Measurements from ENCODE around the gene TMEM131. TPM values are rescaled to one million over a fixed set of nuclear protein-coding genes. Genes with fewer than 3 reads are reported as not detected.

The TMEM131 gene
- total RNA-seq, 1 experiment from 2014 or later: 9.7 TPM

DNA sequence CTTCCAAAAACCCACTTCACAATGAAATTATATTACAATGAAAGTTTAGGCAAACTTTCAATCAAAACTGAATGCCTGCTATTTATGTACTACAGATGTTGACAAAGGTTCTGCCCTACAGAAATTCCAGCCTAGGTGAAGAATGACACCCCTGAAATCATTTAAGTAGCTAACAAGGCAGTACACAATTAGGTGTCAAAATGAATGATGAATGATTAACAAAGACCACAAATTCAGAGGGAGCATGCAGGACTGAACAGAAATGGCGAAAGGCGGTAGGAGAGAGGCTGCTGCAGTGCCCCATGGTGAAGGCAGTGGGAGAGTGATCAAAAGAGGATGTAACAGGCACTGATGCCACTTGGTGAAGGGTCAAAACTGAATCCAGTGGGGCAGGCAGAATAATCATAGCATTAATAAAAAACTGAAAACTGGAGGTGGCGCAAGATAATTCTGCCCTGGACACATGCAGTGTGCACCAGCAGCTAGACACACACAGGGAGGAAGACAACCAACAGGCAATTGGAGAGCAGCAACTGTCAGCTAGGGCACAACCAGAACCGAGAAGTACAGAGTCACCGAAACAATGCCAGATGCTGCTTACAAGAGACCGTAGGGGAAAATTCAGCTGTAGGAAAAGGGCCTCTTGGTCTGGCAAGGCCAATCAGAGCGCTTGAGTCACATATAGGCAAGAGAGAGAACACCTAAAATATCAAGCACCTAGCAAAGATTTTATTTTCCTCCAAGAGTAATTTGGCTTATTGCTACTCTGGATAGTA, 4.5 kb downstream of the TMEM131 start:
- DNase-seq (ENCODE audit: low spot score): no peak

DNA sequence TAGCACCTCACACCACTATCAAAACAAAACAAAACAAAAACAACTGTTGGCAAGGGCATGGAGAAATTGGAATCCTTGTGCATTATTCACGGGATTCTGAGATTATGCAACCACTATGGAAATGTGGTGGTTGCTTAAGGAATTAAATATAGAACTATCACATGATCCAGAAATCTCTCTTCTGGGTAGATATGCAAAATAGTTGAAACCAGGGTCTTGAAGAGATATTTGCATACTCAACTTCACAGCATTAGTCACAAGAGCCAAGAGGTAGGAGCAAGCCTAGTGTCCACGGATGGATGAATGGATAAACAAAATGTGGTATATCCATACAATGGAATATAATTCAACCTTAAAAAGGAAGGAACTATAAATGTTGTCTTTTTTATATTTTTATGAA, 7.0 kb downstream of the TMEM131 start:
- no peak for DNase-seq (ENCODE audit: low spot score)

DNA sequence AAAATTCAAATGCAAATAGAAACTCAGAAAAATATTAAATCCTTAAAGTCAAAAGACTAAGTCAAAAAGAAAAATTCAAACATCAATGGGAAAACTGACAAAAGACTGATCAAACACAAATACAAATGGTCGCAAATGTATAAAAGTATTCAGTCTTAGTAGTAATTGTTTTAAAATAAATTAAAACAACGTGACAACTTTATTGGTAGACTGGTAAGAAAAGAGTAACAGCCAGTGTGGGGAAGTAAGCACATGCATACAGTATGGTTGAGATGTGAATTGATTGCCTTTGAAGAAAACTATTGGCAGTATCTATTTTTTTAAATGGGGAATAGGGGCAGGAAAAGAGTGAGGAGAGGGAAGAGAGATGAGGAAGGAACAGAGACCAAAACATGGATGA, 9.8 kb downstream of the TMEM131 start:
- DNase-seq (ENCODE audit: low spot score): no peak

DNA sequence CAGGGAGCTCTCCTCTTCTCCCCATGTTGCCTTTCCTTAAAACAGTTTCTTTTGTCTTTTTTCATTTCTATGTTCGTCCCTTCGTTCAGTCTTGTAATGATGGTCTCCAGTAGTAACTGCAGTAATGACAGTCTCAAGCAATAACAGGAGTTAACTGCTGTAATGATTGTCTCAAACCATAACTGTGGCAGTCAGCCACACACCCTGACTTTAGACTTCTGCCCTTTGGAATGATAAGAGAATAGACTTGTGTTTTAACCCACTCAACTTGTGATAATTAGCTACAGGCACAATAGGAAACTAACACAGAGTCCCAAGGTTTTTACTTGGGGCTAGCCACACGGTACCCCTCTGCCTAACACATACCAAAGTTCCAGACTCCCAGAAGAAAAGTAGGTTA, 12.1 kb downstream of the TMEM131 start:
- DNase-seq (ENCODE audit: low spot score): no peak

DNA sequence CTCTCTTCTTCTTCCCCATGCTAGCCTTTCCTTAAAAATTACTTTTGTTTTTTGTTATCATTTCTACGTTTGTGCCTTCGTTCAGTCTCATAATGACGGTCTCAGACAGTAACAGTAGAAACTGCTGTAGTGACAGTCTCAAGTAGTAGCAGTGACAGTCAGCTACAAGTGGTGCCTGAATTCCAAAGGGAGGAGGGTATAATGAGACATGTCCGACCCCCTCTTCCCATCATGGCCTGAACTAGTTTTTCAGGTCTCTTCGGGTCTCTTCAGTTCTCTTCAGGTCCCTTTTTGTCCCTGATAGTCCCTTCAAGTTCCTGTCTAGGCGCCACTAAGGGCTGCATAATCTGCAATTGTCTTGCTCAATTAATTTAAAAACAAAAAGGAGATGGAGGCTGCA, 12.6 kb downstream of the TMEM131 start:
- no peak for DNase-seq (ENCODE audit: low spot score)

DNA sequence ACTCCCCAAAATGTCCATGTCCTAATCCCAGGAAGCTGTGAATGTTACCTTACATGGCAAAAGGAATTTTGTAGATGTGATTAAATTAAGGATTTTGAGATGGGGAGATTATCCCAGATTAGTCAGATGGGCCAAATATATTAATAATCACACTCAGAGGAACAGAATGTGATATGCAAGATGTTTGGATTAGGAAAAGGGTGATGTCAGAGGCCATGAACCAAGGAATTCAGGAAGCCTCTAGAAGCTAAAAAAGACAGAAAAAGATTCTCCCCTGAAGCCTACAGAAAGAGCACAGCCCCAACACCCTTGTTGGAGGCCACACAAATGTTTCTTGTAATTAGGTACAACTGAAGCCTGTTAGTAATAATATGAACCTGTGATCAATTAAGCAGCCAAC, 13.1 kb downstream of the TMEM131 start:
- no peak for DNase-seq (ENCODE audit: low spot score)

DNA sequence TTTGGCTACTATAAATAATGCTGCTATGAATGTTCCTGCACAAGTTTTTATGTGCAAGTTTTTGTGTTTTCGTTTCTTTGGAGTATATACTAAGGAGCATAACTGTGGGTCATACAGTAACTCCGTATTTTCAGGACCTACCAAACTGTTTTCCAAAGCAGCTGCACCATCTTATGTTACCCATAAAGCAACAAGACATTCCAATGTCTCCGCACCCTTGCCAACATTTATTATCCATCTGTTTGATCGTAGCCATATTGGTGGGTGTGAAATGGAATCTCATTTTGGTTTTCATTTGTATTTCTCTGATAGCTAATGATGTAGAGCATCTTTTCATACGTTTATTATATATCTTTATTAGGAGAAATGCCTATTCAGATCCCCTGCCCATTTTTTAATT, 13.8 kb downstream of the TMEM131 start:
- DNase-seq (ENCODE audit: low spot score): no peak

DNA sequence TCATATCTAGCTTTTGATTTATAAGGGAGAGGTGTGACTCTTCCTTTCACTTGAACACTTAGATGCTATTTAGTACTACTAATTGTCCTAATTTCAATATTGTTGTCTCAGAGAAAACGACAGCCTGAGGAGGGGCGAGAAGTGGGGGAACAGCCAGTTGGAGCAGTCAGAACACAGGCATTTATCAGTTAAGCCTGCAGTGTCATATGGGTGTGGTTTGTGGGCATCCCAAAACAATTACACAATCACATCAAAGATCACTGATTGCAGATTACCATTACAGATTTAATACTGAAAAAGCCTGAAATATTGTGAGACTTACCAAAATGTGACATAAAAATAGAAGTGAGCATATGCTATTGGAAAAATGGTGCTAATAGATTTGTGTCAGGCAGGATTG, 15.8 kb downstream of the TMEM131 start:
- DNase-seq (ENCODE audit: low spot score): no peak

DNA sequence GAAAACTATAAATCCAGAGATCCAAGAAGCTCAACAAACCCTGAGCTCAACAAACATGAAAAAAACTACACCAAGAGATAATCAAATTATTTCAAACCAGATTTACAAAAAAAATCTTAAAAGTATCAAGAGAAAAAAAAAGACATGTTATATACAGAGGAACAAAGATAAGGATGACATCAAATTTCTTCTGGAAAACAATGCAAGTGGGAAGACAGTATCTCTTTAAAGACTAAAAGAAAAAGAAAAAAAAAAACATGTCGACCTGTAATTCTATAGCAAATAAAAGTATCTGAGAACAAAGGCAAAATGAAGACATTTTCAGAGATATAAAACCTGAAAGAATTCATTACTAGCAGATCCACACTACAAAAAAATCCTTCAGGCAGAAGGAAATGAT, 21.3 kb downstream of the TMEM131 start:
- no peak for DNase-seq (ENCODE audit: low spot score)

DNA sequence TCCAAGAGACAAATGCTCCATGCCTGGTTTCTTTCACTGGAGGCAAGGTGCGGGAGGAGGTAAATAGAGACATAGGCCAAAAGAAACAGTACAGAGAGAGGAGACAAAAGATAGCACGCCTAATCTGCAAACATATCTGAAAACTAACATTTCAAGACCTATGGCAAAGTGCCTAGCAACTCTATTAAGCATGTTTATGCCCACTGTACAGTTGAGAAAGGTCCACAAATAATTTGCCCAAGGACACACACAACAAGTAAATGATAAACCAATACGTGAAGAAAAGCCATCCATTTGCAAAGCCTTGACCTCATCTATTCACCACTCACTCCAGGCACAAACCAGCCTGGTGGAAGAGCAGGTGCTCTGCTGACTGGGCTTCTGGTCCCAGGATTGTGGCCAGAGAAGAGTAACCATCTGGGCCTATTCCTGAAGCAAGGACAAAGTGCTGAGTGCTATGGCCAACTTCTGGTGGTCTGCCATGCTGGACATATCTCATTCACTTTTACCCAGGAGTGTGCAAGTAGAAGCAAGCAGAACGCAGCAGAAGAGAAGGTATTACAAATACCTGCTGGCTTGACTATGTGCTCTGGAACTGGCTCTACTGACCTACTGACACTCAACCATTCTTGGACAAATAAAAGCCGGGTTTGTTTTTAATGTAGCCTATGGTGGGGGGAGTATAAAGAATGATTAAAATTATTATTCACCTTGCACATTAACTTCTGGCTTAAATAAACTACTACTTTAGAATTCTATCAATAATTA, 25.3 kb downstream of the TMEM131 start:
- DNase-seq (ENCODE audit: low spot score): no peak

DNA sequence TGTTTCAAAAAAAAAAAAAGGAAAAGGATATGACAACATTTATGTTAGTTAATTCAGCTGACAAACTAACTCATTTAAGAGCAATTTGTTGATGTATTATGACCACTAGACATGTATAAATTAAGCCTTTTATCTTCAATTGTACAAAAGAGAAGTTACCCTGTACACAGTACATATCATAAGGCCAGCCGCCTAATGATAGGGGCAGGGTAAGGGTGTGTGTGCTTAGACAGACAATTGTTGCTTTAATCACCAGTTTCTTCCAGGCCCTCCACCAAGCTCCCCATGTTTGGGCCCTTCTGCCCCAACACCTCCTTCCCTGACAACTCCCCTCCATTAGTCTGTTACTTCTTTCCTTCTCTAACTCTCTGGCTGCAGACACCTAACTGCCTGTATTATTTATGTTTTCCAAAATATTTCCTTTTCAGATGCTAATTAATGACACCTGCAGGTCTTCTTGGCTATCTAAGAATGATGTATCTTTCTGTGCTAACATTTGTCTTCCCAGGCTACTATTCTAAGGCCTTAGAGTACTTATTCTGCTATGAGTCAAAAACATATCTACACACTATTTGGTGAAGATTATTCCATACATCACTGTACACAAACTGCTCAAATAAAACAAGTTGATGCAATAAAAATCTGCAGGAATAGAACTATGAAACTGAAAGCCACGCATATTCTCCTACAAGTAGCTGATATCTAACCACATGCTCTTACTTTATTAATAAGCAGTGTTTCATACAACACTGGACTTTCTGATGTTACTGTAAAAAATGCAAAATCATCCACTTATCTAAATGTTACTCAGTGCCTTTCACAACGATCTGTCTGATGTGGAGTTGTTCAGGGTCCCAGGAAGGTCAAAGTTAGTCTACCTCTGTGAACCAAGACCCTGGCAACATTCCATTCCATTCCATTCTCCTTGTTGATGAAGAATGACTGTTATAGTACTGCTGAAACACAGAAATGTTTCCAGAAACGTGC, 26.4 kb downstream of the TMEM131 start:
- DNase-seq (ENCODE audit: low spot score): no peak

DNA sequence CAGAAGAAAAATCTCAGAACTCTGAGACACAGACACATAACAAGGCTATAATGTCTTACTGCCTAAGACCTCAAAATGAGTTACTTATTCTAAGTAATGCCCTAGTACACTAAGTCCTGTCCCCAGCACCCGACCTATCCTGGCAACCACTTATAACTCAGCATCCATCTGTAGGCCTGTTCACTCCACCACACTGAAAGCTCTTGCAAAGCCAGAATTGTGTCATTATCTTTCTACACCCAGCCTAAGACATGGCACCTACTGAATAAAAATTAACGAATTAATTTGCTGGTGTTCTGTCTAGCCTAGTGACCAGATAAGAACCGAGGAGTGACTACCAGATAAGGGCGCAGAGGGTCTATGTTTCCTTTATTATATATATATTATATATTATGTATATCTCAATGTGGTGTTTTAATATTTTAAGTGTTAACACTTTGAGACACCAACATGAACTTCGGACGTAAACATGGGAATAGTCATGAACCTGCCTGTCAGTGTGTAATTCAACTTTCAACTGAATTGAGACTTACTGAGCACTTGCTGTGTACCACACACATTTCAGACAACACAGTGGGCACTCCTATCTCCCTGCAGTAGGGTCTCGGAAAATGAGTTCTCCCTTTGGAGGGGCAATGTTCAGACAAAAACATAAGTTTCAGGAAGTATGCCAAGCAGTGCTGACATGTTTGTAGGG, 27.7 kb downstream of the TMEM131 start:
- DNase-seq (ENCODE audit: low spot score): no peak

DNA sequence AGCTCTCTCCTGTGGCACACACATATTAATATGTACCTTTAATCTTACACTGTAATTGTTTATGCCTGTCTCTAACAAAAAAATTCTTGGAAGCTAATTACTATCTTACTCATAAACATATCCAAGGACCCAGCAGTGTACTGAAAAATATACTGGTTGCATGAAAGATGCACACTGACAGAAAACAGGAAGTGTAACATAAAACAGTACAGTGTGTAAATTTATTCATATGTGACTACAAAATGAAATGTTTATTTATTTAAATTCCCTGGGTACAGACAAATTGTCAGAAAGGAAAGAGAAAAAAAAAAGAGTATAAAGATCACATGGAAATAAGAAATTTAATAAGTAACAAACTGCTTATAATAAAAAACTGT, 28.5 kb downstream of the TMEM131 start:
- no peak for DNase-seq (ENCODE audit: low spot score)

DNA sequence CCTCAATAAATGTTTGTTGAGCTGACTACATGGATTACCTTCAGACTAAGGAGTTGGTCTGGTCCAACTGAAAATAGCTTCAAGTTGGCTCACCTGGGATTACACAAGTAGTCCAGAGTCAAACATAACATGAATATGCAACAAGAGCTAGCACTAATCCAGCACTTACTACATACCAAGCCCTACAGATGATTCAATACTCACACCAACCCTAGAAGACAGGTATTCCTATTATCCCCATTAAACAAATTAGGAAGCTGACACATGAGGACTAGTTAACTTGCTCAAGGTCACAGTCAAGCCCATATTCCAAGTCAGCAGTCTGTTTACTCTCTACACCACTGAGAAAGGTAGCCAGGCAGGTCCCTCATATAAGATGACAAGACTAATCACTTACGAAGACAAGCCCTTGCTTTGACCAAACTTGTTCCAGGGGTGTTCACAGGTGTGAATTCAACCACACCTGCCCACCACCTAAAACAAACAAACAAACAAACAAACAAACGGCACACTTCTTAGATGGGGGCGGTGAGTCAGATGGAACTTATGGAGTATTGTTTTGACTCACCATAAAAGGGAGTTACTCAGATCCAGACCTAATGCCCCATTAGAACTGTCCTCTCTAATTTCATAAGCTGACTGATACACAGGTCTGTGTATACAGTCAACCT, 29.1 kb downstream of the TMEM131 start:
- DNase-seq (ENCODE audit: low spot score): no peak

DNA sequence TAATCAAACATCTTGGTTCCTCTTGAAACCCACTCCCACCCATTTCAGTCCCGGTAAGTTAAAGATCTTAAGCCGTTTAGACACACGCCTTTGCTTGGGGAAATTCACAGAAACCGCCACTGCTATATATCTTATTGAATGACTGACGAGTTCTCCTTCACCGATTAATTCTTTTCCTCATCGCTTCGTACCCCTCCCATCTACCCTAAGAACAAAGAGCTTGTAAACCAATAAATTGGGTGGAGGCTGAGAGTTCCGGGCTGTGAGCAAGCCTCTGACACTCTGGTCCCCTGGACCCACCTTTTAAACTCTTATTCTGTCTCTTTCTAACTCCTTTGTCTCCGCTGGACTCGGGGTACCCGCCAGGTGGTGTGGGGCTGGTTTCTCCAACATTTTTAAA, 30.6 kb downstream of the TMEM131 start:
- no peak for DNase-seq (ENCODE audit: low spot score)

DNA sequence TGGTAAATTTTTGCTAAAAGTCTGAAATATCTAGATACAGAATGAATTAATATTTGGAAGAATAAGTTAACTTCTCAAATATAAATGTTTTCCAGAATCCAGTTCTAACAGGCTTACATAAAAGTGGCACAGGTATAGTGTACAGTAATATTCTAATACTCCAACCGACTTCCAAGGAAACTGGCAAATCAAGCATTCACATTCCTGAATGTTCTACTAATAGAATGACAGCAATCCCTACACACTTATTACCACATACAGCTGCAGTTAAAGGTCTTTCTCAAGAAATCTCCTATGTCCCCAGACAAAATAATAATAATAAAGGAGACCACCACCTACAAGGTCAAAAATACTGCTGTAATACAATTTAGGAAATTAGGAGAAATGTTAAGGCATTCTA, 31.9 kb downstream of the TMEM131 start:
- DNase-seq (ENCODE audit: low spot score): no peak

DNA sequence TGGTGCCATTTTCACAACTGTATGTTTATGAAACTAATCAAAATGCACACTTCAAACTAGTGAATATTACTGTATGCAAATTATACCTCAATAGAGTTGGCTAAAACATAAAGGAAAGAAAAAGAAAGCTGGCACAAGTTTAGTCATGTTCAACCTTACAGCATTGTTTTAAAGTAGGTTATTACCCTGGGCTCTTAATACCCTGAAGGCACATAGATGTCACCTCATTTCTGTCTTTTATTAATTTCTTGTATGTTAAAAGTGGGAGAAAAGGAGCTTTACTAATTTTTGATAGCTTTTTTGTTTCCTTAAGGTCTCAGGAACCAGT, 32.7 kb downstream of the TMEM131 start:
- DNase-seq (ENCODE audit: low spot score): no peak

DNA sequence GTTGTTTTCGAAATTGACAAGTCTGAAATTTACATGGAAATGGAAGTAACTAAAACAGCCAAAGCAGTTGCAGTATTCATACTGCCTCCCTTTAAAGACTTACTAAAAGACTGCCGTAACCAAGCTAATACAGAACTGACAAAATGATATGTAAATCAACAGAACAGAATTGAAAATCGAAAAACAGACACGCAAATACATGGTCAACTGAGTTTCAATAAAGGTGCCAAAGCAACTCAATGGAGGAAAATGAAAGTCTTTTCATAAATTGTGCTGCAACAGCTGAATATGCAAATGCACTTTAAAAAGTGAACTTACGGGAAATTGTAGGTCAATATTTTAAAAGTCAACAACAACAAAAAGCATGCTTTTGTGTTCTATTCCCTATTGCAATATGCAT, 34.2 kb downstream of the TMEM131 start:
- no peak for DNase-seq (ENCODE audit: low spot score)

DNA sequence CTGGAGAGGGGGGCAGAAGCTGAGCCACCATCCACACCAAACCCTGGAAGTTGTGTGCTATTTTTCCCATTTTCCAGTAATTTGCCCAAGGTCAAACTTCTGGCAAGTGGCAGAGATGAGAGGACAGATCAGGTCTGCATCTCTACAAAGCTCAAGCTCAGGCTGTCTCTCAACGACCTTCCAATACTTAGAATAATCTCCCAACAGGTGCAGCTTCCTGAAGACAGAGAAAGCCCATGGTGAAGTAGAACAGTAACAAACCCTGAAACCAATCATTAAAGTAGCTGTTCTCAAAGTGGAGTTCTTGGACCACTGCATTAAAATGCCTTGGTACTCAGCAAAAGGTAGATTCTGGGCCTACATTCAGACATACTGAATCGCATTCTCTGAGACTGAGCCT, 37.6 kb downstream of the TMEM131 start:
- no peak for DNase-seq (ENCODE audit: low spot score)

DNA sequence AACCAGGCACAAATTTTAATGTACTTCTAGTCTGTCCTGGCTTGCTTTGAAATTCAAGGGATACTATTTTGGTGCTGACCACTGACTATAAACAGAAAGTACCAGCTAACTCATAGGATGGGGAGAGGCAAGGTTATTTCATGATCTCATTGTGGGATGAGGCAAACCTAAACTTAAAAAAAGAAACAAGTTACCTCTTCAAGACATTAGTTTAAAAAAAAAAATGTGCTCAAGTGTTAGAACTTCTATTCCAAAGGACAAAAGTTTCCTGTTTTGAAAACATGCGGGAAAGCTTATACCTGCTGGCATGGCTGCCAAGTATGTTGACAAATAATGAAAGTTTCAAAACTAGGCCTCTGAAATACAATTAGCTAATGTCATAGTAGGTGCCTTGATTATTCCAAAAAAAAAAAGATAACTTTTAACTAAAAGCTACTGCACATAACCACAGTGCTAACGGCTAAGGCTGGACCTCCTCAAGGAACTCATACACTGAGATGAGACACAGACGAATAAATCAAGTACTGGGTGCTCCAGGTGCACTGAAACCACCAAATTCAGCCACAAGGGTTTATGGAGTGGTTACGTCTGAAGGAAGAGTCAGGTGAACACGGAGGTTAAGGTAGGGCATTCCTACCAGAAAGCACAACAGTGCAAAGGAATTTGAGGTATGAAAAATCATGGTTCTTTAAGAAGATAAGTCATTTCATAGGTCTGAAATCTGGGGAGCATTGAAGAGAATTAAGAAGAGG, 38.1 kb downstream of the TMEM131 start:
- DNase-seq (ENCODE audit: low spot score): peak; percentile 23

Measured in H4 (cell line).